Measurements from ENCODE around the gene CHRM5.

The CHRM5 gene

GRCh38 chr15:34109797-34110663 lies 141.7 kb downstream of the CHRM5 start:
- no peak overlapping the region for H3K23ac ChIP-seq (ENCODE audit: low read depth, low read length, poor library complexity)
- H4K91ac ChIP-seq (ENCODE audit: low read depth, low read length, poor library complexity), result no peak overlapping the region
- H3K9me3 ChIP-seq (replicated peaks in 1 of 2; ENCODE audit: control insufficient read depth in 2 of 2, insufficient read depth in 1 of 2, low read depth in 1 of 2, low read length in 2 of 2), result no peaks in the 10 kb centered on the region
- H4K8ac ChIP-seq (ENCODE audit: low read depth, low read length), result no peak overlapping the region
- no peaks in the 10 kb centered on the region for H3K4me1 ChIP-seq (ENCODE audit: control insufficient read depth in 2 of 2, insufficient read depth in 1 of 2, low read depth in 1 of 2, low read length in 2 of 2)
- no peak overlapping the region for H3K4me2 ChIP-seq (ENCODE audit: insufficient read depth, low read length, poor library complexity, severe bottlenecking)
- no peak overlapping the region for H3K14ac ChIP-seq (ENCODE audit: low read length)
- H3K79me1 ChIP-seq (ENCODE audit: low read depth, low read length), result no peaks in the 10 kb centered on the region
- peak overlapping the region; percentile 77 for H2AFZ ChIP-seq (ENCODE audit: low read length)
- H3K36me3 ChIP-seq (replicated peaks in 1 of 2; ENCODE audit: control insufficient read depth in 2 of 2, insufficient read depth in 2 of 2, low read length in 2 of 2), result no peaks in the 10 kb centered on the region
- no peak overlapping the region for H2AK5ac ChIP-seq (ENCODE audit: low read depth, low read length)
- no peak overlapping the region for H3K4me3 ChIP-seq (ENCODE audit: low read length in 2 of 2)
- no peak overlapping the region for H2BK15ac ChIP-seq (ENCODE audit: low read length)
- no peak overlapping the region for H2BK120ac ChIP-seq (ENCODE audit: low read depth, low read length)
- no peak overlapping the region for H3K4ac ChIP-seq (ENCODE audit: low read length)
- no peak overlapping the region for H2BK12ac ChIP-seq (ENCODE audit: low read length)
- H2BK5ac ChIP-seq (ENCODE audit: low read length), result no peak overlapping the region
- no peak for DNase-seq (ENCODE audit: low spot score)
- H3K27me3 ChIP-seq (ENCODE audit: control insufficient read depth in 3 of 3, insufficient read depth in 3 of 3, low read depth in 1 of 3, low read length in 3 of 3), result no peaks in the 10 kb centered on the region
- no CpG with 5 or more reads among the region's 5 CpGs for WGBS, 2 donors (ENCODE audit: extremely low coverage in 2 of 2, insufficient read length in 2 of 2, insufficient replicate concordance in 1 of 2)
- H3K27ac ChIP-seq (replicated peaks; ENCODE audit: low read length), result no peak overlapping the region
- H3K18ac ChIP-seq (ENCODE audit: low read length), result no peak overlapping the region
- no peak overlapping the region for H3K9ac ChIP-seq (ENCODE audit: low read depth, low read length, poor library complexity)

- Histone ChIP-seq H3K4me3 (ENCODE audit: low read length in 2 of 2) (no peak overlapping the region), H3K79me1 (ENCODE audit: low read depth, low read length) (no peaks in the 10 kb centered on the region), H3K27ac (replicated peaks; ENCODE audit: low read length) (no peak overlapping the region), H2BK15ac (ENCODE audit: low read length) (no peak overlapping the region), H3K4me1 (ENCODE audit: control insufficient read depth in 2 of 2, insufficient read depth in 1 of 2, low read depth in 1 of 2, low read length in 2 of 2) (no peaks in the 10 kb centered on the region), H2AK5ac (ENCODE audit: low read depth, low read length) (no peak overlapping the region), H3K4ac (ENCODE audit: low read length) (no peak overlapping the region), H2BK5ac (ENCODE audit: low read length) (no peak overlapping the region), H3K18ac (ENCODE audit: low read length) (no peak overlapping the region), H4K8ac (ENCODE audit: low read depth, low read length) (no peak overlapping the region), H2BK12ac (ENCODE audit: low read length) (no peak overlapping the region), H4K91ac (ENCODE audit: low read depth, low read length, poor library complexity) (no peak overlapping the region), H3K9ac (ENCODE audit: low read depth, low read length, poor library complexity) (no peak overlapping the region), H3K14ac (ENCODE audit: low read length) (no peak overlapping the region), H3K4me2 (ENCODE audit: insufficient read depth, low read length, poor library complexity, severe bottlenecking) (no peak overlapping the region), H3K9me3 (replicated peaks in 1 of 2; ENCODE audit: control insufficient read depth in 2 of 2, insufficient read depth in 1 of 2, low read depth in 1 of 2, low read length in 2 of 2) (no peaks in the 10 kb centered on the region), H3K27me3 (ENCODE audit: control insufficient read depth in 3 of 3, insufficient read depth in 3 of 3, low read depth in 1 of 3, low read length in 3 of 3) (no peaks in the 10 kb centered on the region), H2BK120ac (ENCODE audit: low read depth, low read length) (no peak overlapping the region), H3K23ac (ENCODE audit: low read depth, low read length, poor library complexity) (no peak overlapping the region), H2AFZ (ENCODE audit: low read length) (peak overlapping the region; percentile 40), H3K36me3 (replicated peaks in 1 of 2; ENCODE audit: control insufficient read depth in 2 of 2, insufficient read depth in 2 of 2, low read length in 2 of 2) (no peaks in the 10 kb centered on the region)
- DNase-seq (ENCODE audit: low spot score), result no peak
- no CpG with 5 or more reads among the region's 6 CpGs for WGBS, 2 donors (ENCODE audit: extremely low coverage in 2 of 2, insufficient read length in 2 of 2, insufficient replicate concordance in 1 of 2)
These were observed 143.2 kb downstream of the CHRM5 start for GRCh38 chr15:34111488-34111887.

GRCh38 chr15:34114215-34114614 lies 145.9 kb downstream of the CHRM5 start:
- H3K14ac ChIP-seq (ENCODE audit: low read length), result no peak overlapping the region
- H4K8ac ChIP-seq (ENCODE audit: low read depth, low read length), result no peak overlapping the region
- H4K91ac ChIP-seq (ENCODE audit: low read depth, low read length, poor library complexity), result no peak overlapping the region
- H2BK12ac ChIP-seq (ENCODE audit: low read length), result no peak overlapping the region
- H3K9ac ChIP-seq (ENCODE audit: low read depth, low read length, poor library complexity), result no peak overlapping the region
- H2BK5ac ChIP-seq (ENCODE audit: low read length), result no peak overlapping the region
- no peaks in the 10 kb centered on the region for H3K36me3 ChIP-seq (replicated peaks in 1 of 2; ENCODE audit: control insufficient read depth in 2 of 2, insufficient read depth in 2 of 2, low read length in 2 of 2)
- no peaks in the 10 kb centered on the region for H3K9me3 ChIP-seq (replicated peaks in 1 of 2; ENCODE audit: control insufficient read depth in 2 of 2, insufficient read depth in 1 of 2, low read depth in 1 of 2, low read length in 2 of 2)
- H3K18ac ChIP-seq (ENCODE audit: low read length), result no peak overlapping the region
- no peak overlapping the region for H3K4me3 ChIP-seq (ENCODE audit: low read length in 2 of 2)
- H3K4me1 ChIP-seq (ENCODE audit: control insufficient read depth in 2 of 2, insufficient read depth in 1 of 2, low read depth in 1 of 2, low read length in 2 of 2), result no peaks in the 10 kb centered on the region
- H2AFZ ChIP-seq (ENCODE audit: low read length), result no peak overlapping the region
- no peak overlapping the region for H2AK5ac ChIP-seq (ENCODE audit: low read depth, low read length)
- no CpG with 5 or more reads among the region's 2 CpGs for WGBS, 2 donors (ENCODE audit: extremely low coverage in 2 of 2, insufficient read length in 2 of 2, insufficient replicate concordance in 1 of 2)
- H3K4ac ChIP-seq (ENCODE audit: low read length), result no peak overlapping the region
- no peak overlapping the region for H3K27ac ChIP-seq (replicated peaks; ENCODE audit: low read length)
- no peak overlapping the region for H2BK120ac ChIP-seq (ENCODE audit: low read depth, low read length)
- no peak overlapping the region for H3K4me2 ChIP-seq (ENCODE audit: insufficient read depth, low read length, poor library complexity, severe bottlenecking)
- H3K27me3 ChIP-seq (ENCODE audit: control insufficient read depth in 3 of 3, insufficient read depth in 3 of 3, low read depth in 1 of 3, low read length in 3 of 3), result no peaks in the 10 kb centered on the region
- H3K23ac ChIP-seq (ENCODE audit: low read depth, low read length, poor library complexity), result no peak overlapping the region
- H2BK15ac ChIP-seq (ENCODE audit: low read length), result no peak overlapping the region
- no peaks in the 10 kb centered on the region for H3K79me1 ChIP-seq (ENCODE audit: low read depth, low read length)
- DNase-seq (ENCODE audit: low spot score), result no peak

GRCh38 chr15:34114739-34115138 lies 146.4 kb downstream of the CHRM5 start:
- H3K4me2 ChIP-seq (ENCODE audit: insufficient read depth, low read length, poor library complexity, severe bottlenecking), result no peak overlapping the region
- no peak overlapping the region for H3K4ac ChIP-seq (ENCODE audit: low read length)
- H4K91ac ChIP-seq (ENCODE audit: low read depth, low read length, poor library complexity), result no peak overlapping the region
- no peak overlapping the region for H3K4me3 ChIP-seq (ENCODE audit: low read length in 2 of 2)
- no peak overlapping the region for H3K18ac ChIP-seq (ENCODE audit: low read length)
- peak overlapping the region; percentile 50 for H3K9ac ChIP-seq (ENCODE audit: low read depth, low read length, poor library complexity)
- no peaks in the 10 kb centered on the region for H3K79me1 ChIP-seq (ENCODE audit: low read depth, low read length)
- H2BK5ac ChIP-seq (ENCODE audit: low read length), result no peak overlapping the region
- no peaks in the 10 kb centered on the region for H3K9me3 ChIP-seq (replicated peaks in 1 of 2; ENCODE audit: control insufficient read depth in 2 of 2, insufficient read depth in 1 of 2, low read depth in 1 of 2, low read length in 2 of 2)
- H3K23ac ChIP-seq (ENCODE audit: low read depth, low read length, poor library complexity), result no peak overlapping the region
- no peak overlapping the region for H2AFZ ChIP-seq (ENCODE audit: low read length)
- no CpG with 5 or more reads among the region's 3 CpGs for WGBS, 2 donors (ENCODE audit: extremely low coverage in 2 of 2, insufficient read length in 2 of 2, insufficient replicate concordance in 1 of 2)
- no peak for DNase-seq (ENCODE audit: low spot score)
- H2AK5ac ChIP-seq (ENCODE audit: low read depth, low read length), result no peak overlapping the region
- H2BK15ac ChIP-seq (ENCODE audit: low read length), result no peak overlapping the region
- no peak overlapping the region for H3K27ac ChIP-seq (replicated peaks; ENCODE audit: low read length)
- H2BK120ac ChIP-seq (ENCODE audit: low read depth, low read length), result no peak overlapping the region
- no peak overlapping the region for H4K8ac ChIP-seq (ENCODE audit: low read depth, low read length)
- no peak overlapping the region for H2BK12ac ChIP-seq (ENCODE audit: low read length)
- no peaks in the 10 kb centered on the region for H3K4me1 ChIP-seq (ENCODE audit: control insufficient read depth in 2 of 2, insufficient read depth in 1 of 2, low read depth in 1 of 2, low read length in 2 of 2)
- no peak overlapping the region for H3K14ac ChIP-seq (ENCODE audit: low read length)
- H3K27me3 ChIP-seq (ENCODE audit: control insufficient read depth in 3 of 3, insufficient read depth in 3 of 3, low read depth in 1 of 3, low read length in 3 of 3), result no peaks in the 10 kb centered on the region
- no peaks in the 10 kb centered on the region for H3K36me3 ChIP-seq (replicated peaks in 1 of 2; ENCODE audit: control insufficient read depth in 2 of 2, insufficient read depth in 2 of 2, low read length in 2 of 2)
